Type B pancreatic cell (in vitro differentiated cells): ENCODE data around the gene SAA4. TPM values are rescaled to one million over a fixed set of nuclear protein-coding genes. Genes with fewer than 3 reads are reported as not detected.

Experiments used
- DNase-seq: peaks from one replicate; pipeline ENCODE4 v3.0.0; 2021; ENCODE audit warnings: mixed read lengths; ENCODE audit not compliant: unreplicated experiment; ENCODE audit errors: extremely low spot score
- H3K27ac Mint-ChIP-seq: 2 replicates; pipeline ENCODE4 v1.8.0; 2021; ENCODE audit warnings: mild to moderate bottlenecking, mixed read lengths
- H3K27me3 Mint-ChIP-seq: 2 replicates; pipeline ENCODE4 v1.8.0; 2021; ENCODE audit warnings: mixed read lengths
- H3K36me3 Mint-ChIP-seq: 2 replicates; pipeline ENCODE4 v1.8.0; 2021; ENCODE audit warnings: mixed read lengths
- H3K4me1 Mint-ChIP-seq: one replicate; pipeline ENCODE4 v1.8.0; 2021; ENCODE audit warnings: mixed read lengths; ENCODE audit not compliant: unreplicated experiment
- H3K4me3 Mint-ChIP-seq: 2 replicates; pipeline ENCODE4 v1.8.0; 2021; ENCODE audit warnings: mild to moderate bottlenecking, mixed read lengths
- H3K9me3 Mint-ChIP-seq: 2 replicates; pipeline ENCODE4 v1.8.0; 2021; ENCODE audit warnings: mixed read lengths
- total RNA-seq: library from RNA; stranded (reverse); gene quantifications from 2 replicates; pipeline ENCODE4 v1.2.1, GENCODE V29; 2021; ENCODE audit warnings: low replicate concordance
- TF ChIP-seq, protein P1 (sequence below): fragments of 200-600 bp; sonication (generic); conservative IDR thresholded peaks from 2 replicates; pipeline ENCODE4 v1.5.0; 2021; ENCODE audit warnings: antibody characterized with exemption, mild to moderate bottlenecking

The SAA4 gene
- total RNA-seq, 1 donor from 2014 or later = not detected

DNA sequence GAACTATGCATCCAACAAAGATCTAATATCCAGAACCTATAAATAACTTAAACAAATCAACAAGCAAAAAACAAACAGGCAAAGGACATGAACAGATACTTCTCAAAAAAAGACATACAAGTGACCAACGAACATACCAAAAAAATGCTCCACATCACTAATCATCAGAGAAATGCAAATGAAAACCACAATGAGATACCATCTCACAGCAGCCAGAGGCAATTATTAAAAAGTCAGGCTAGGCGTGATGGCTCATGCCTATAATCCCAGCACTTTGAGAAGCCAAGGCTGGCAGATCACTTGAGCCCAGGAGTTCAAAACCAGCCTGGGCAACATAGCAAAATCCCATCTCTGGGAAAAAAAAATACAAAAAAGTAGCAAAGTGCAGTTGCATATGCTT is 10.7 kb downstream of the SAA4 start:
- Mint-ChIP-seq H3K36me3 (no peaks in the 10 kb centered on the region), H3K9me3 (no peaks in the 10 kb centered on the region), H3K4me1 (no peaks in the 10 kb centered on the region), H3K27ac (no peak overlapping the region), H3K27me3 (peaks cover 4% of the 10 kb centered on the region), H3K4me3 (no peak overlapping the region)
- TF ChIP-seq, protein P1, sequence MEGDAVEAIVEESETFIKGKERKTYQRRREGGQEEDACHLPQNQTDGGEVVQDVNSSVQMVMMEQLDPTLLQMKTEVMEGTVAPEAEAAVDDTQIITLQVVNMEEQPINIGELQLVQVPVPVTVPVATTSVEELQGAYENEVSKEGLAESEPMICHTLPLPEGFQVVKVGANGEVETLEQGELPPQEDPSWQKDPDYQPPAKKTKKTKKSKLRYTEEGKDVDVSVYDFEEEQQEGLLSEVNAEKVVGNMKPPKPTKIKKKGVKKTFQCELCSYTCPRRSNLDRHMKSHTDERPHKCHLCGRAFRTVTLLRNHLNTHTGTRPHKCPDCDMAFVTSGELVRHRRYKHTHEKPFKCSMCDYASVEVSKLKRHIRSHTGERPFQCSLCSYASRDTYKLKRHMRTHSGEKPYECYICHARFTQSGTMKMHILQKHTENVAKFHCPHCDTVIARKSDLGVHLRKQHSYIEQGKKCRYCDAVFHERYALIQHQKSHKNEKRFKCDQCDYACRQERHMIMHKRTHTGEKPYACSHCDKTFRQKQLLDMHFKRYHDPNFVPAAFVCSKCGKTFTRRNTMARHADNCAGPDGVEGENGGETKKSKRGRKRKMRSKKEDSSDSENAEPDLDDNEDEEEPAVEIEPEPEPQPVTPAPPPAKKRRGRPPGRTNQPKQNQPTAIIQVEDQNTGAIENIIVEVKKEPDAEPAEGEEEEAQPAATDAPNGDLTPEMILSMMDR = no peak
- no peak for DNase-seq

GRCh38 chr11:18223591-18224387 is 12.8 kb downstream of the SAA4 start:
- H3K36me3 Mint-ChIP-seq = no peaks in the 10 kb centered on the region
- TF ChIP-seq, protein P1 = no peak
- DNase-seq = no peak
- no peak overlapping the region for H3K4me3 Mint-ChIP-seq
- H3K27me3 Mint-ChIP-seq = peaks cover 13% of the 10 kb centered on the region
- H3K9me3 Mint-ChIP-seq = no peaks in the 10 kb centered on the region
- H3K27ac Mint-ChIP-seq = no peak overlapping the region
- H3K4me1 Mint-ChIP-seq = no peaks in the 10 kb centered on the region

DNA sequence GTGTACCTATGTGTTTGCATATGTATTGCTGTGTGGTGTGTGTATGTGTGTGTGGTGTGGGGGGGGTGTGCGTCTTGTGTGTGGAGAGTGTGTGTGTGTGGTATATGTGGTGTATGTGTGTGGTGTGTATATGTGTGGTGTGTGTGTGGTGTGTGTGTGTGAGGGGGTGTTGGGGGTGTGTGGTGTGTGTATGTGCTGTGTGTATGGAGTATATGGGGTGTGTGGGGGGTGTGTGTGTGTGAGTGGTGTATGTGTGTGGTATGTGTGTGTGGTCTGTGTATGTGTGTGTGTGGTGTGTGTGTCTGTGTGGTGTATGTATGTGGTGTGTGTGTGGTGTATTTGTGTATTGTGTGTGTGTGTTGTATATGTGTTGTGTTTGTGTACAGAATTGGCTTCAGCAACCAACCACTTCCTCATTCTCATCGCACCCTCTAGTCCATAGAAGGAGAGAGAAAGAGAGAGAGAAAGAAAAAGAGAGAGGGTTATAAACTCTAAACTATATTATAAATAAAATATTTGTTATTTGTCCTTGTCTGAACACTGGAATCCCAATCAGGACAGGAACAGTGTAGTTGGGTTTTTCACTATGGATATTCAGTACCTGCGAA is 13.7 kb downstream of the SAA4 start:
- Mint-ChIP-seq H3K27me3 (peaks cover 17% of the 10 kb centered on the region), H3K4me1 (no peaks in the 10 kb centered on the region), H3K9me3 (no peaks in the 10 kb centered on the region), H3K4me3 (no peak overlapping the region), H3K27ac (no peak overlapping the region), H3K36me3 (no peaks in the 10 kb centered on the region)
- no peak for DNase-seq
- TF ChIP-seq, protein P1 = no peak

GRCh38 chr11:18221274-18221876 is 15.2 kb downstream of the SAA4 start:
- Mint-ChIP-seq H3K9me3 (no peaks in the 10 kb centered on the region), H3K27ac (no peak overlapping the region), H3K4me3 (no peak overlapping the region), H3K4me1 (no peaks in the 10 kb centered on the region), H3K36me3 (no peaks in the 10 kb centered on the region), H3K27me3 (peaks cover 24% of the 10 kb centered on the region)
- no peak for DNase-seq
- TF ChIP-seq, protein P1 = no peak

DNA sequence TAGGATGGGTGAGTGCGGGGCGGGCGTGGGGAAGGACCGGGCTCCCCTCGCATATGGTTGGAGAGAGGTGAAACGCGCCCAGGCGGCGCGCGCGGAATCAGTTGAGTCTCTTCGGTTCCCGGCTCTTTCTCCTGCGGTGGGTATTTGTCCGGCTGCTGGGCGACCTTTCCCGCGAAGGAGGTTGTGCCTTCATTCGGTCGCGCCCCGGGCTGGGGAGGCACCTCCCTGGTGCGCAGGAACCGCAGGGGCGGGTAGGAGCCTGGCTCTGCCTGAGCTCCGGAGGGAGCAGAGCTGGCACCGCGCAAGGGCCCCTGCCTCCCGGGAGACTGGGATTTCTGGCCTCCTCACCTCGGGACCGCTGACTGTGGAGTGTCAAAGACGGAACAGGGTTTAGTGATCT is 27.5 kb downstream of the SAA4 start:
- no peak for DNase-seq
- peaks cover 6% of the 10 kb centered on the region for H3K27me3 Mint-ChIP-seq
- no peak overlapping the region for H3K27ac Mint-ChIP-seq
- no peaks in the 10 kb centered on the region for H3K4me1 Mint-ChIP-seq
- H3K9me3 Mint-ChIP-seq = no peaks in the 10 kb centered on the region
- H3K4me3 Mint-ChIP-seq = no peak overlapping the region
- TF ChIP-seq, protein P1 = no peak
- H3K36me3 Mint-ChIP-seq = no peaks in the 10 kb centered on the region
